ENCODE measurements around the gene PLA2R1. TPM values are rescaled to one million over a fixed set of nuclear protein-coding genes. Genes with fewer than 3 reads are reported as not detected.
A peak's percentile ranks its signal among the peaks of the same experiment; 100 is the strongest.
"Not testable (repeated sequence)": the region's sequence is repeated elsewhere in the genome, so short reads cannot be mapped to it uniquely, and the experiment has no call there.

Gene PLA2R1
- total and polyA plus RNA-seq, 8 donors, result 0.31 to 6.8 (median 3.3) TPM

- WGBS, 5 donors, result 0 to 21% (median 7%) methylated on average over 2 of the region's 2 CpGs
- Histone ChIP-seq H3K36me3 (peaks cover 0 to 3% (median 0%) of the 10 kb centered on the region in 4 donors), H3K27me3 (no peaks in the 10 kb centered on the region), H3K4me1 (no peaks in the 10 kb centered on the region), H3K27ac (no peak overlapping the region), H3K4me3 (no peak overlapping the region), H3K9me3 (no peaks in the 10 kb centered on the region)
- TF ChIP-seq EP300 (IDR thresholded peaks at IDR 0.05) (no peak), CTCF (IDR thresholded peaks at IDR 0.05) (peak in 3 of 7 experiments; percentile 9 to 27 (median 11)), POLR2A (IDR thresholded peaks at IDR 0.05) (no peak), POLR2AphosphoS5 (IDR thresholded peaks at IDR 0.05) (peak in 1 of 3 donors; percentile 17)
- intact Hi-C loops (cut with DNase I; ENCODE audit: low total_unique reads), result no loop called here
- peak in 1 of 2 donors; percentile 77 for DNase-seq
These were observed 94.0 kb downstream of the PLA2R1 start for GRCh38 chr2:159968279-159968900.

DNA sequence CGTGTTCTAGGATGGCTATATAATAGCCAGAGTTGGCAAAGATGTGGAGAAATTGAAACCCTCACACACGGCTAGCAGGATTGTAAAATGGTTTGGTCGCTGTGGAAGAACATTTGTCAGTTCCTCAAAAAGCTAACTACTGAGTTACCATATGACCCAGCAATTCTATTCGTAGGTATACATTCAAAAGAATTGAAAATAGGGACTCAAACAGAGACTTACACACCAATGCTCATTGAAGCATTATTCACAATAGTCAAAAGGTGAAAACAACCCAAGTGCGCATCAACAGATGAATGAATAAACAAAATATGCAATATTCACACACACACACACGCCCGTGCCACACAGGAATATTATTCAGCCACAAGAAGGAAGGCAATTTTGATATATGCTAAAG lies 98.7 kb downstream of the PLA2R1 start:
- peaks cover 0 to 5% (median 0%) of the 10 kb centered on the region in 4 donors for H3K4me1 ChIP-seq
- no peaks in the 10 kb centered on the region for H3K27me3 ChIP-seq
- no peak overlapping the region for H3K4me3 ChIP-seq
- WGBS, 5 donors, result 87 to 95% (median 91%) methylated on average over 7 of the region's 7 CpGs
- H3K9me3 ChIP-seq, result no peaks in the 10 kb centered on the region
- peaks cover 0 to 3% (median 0%) of the 10 kb centered on the region in 4 donors for H3K36me3 ChIP-seq
- no peak for TF ChIP-seq POLR2A (IDR thresholded peaks at IDR 0.05)
- intact Hi-C loops (cut with DNase I; ENCODE audit: low total_unique reads), result no loop called here
- no peak for DNase-seq
- no peak overlapping the region for H3K27ac ChIP-seq

DNA sequence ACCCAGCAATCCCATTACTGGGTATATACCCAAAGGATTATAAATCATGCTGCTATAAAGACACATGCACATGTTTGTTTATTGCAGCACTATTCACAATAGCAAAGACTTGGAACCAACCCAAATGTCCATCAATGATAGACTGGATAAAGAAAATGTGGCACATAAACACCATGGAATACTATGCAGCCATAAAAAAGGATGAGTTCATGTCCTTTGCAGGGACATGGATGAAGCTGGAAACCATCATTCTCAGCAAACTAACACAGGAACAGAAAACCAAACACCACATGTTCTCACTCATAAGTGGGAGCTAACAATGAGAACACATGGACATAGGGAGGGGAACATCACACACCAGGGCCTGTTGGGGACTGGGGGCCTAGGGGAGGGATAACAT lies 99.9 kb downstream of the PLA2R1 start:
- H3K36me3 ChIP-seq; H3K9me3 ChIP-seq; H3K4me1 ChIP-seq; intact Hi-C loops (cut with DNase I; ENCODE audit: low total_unique reads); H3K4me3 ChIP-seq; H3K27ac ChIP-seq; DNase-seq; H3K27me3 ChIP-seq: not testable (repeated sequence)

- H3K27me3 ChIP-seq, result no peaks in the 10 kb centered on the region
- H3K36me3 ChIP-seq, result peaks cover 0 to 3% (median 0%) of the 10 kb centered on the region in 4 donors
- H3K4me3 ChIP-seq, result no peak overlapping the region
- H3K9me3 ChIP-seq, result no peaks in the 10 kb centered on the region
- TF ChIP-seq CTCF (IDR thresholded peaks at IDR 0.05), result no peak
- no peak for TF ChIP-seq POLR2A (IDR thresholded peaks at IDR 0.05)
- no peak for TF ChIP-seq POLR2AphosphoS5 (IDR thresholded peaks at IDR 0.05)
- no peak for TF ChIP-seq EP300 (IDR thresholded peaks at IDR 0.05)
- peaks cover 0 to 5% (median 0%) of the 10 kb centered on the region in 4 donors for H3K4me1 ChIP-seq
- no peak for DNase-seq
- intact Hi-C loops (cut with DNase I; ENCODE audit: low total_unique reads), result no loop called here
- no peak overlapping the region for H3K27ac ChIP-seq
- 77 to 95% (median 86%) methylated on average over 4 of the region's 4 CpGs for WGBS, 5 donors
These were observed 101.0 kb downstream of the PLA2R1 start for GRCh38 chr2:159961451-159961850.

- no peak overlapping the region for H3K4me3 ChIP-seq
- H3K4me1 ChIP-seq, result peaks cover 0 to 5% (median 0%) of the 10 kb centered on the region in 4 donors
- intact Hi-C loops (cut with DNase I; ENCODE audit: low total_unique reads), result no loop called here
- H3K27ac ChIP-seq, result no peak overlapping the region
- no peak for DNase-seq
- H3K27me3 ChIP-seq, result no peaks in the 10 kb centered on the region
- H3K36me3 ChIP-seq, result peaks cover 0 to 3% (median 0%) of the 10 kb centered on the region in 4 donors
- TF ChIP-seq POLR2AphosphoS5 (IDR thresholded peaks at IDR 0.05), result no peak
- no peaks in the 10 kb centered on the region for H3K9me3 ChIP-seq
- 75 to 86% (median 83%) methylated on average over 2 of the region's 2 CpGs for WGBS, 5 donors
These were observed 101.4 kb downstream of the PLA2R1 start for GRCh38 chr2:159961037-159961436.

DNA sequence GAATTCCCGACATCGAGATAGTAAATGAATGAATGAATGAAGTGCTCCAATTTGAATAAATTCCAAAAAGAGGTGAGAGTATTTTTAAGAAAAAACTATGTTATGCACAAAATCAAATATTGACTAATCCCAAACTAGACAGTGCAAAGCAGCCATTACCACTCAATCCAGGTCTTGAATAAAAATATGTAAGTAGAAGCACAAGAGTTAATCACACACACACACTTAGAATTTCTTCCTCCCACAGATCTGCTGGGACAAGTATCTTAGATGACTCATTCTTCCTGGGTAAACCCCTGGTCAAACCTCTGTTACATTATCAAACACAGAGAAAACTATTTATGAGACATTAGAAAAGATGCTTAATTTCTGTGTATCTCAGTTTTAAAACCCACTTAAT lies 102.0 kb downstream of the PLA2R1 start:
- TF ChIP-seq EP300 (IDR thresholded peaks at IDR 0.05) (no peak), CTCF (IDR thresholded peaks at IDR 0.05) (no peak), POLR2AphosphoS5 (IDR thresholded peaks at IDR 0.05) (no peak), POLR2A (IDR thresholded peaks at IDR 0.05) (no peak)
- Histone ChIP-seq H3K4me3 (no peak overlapping the region), H3K4me1 (peaks cover 0 to 5% (median 0%) of the 10 kb centered on the region in 4 donors), H3K36me3 (peaks cover 0 to under 1% (median 0%) of the 10 kb centered on the region in 4 donors), H3K27ac (no peak overlapping the region), H3K9me3 (no peaks in the 10 kb centered on the region), H3K27me3 (no peaks in the 10 kb centered on the region)
- WGBS, 5 donors, result 78 to 98% (median 96%) methylated on average over 2 of the region's 2 CpGs
- intact Hi-C loops (cut with DNase I; ENCODE audit: low total_unique reads), result no loop called here
- DNase-seq, result peak in 1 of 2 donors; percentile 36
